Tibial nerve (tissue), 4 donors: ENCODE results near the gene FERMT3.

Experiments
- EP300 ChIP-seq, 2 donors: sonication (generic); formaldehyde crosslinking; IDR thresholded peaks; one replicate each; pipeline ENCODE4 v1.6.1; 2017; ENCODE audit warnings: antibody characterized with exemption in 2 of 2, mild to moderate bottlenecking in 1 of 2
- POLR2A ChIP-seq, 2 donors: fragments of 450-650 bp; IDR thresholded peaks; one replicate each; pipeline ENCODE4 v1.6.1; 2017; ENCODE audit warnings: antibody characterized with exemption in 2 of 2, mild to moderate bottlenecking in 2 of 2, moderate library complexity in 2 of 2
- TF ChIP-seq, protein P1 (sequence below), 5 experiments: fragments of 200-600 bp in 3 of 5; fragments of 450-650 bp in 2 of 5; sonication (generic) in 3 of 5; IDR thresholded peaks; one replicate each; pipeline ENCODE4 v1.5.1; 2016 to 2019; ENCODE audit warnings: antibody characterized with exemption in 5 of 5, mild to moderate bottlenecking in 3 of 5, moderate library complexity in 2 of 5

DNA sequence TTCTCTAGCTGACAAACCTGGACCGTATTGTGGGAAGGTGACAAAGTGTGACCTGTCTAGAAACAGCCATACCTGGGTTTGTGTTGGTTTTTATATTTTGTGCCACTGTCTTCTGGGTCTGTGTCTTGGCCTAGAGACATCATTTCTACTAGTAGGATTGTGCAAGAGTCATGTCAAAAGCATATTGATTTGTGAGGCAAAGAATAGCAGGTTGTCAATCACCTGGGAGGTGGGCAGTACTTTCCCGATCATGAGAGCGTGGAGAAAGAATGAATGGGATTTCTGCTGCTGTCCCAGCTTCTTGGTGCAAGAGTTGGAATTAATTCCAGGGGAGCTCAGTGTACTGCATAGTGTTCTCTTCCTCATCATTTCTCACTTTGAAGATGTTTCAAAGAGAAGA, 5.0 kb upstream of the FERMT3 start:
- TF ChIP-seq, protein P1, sequence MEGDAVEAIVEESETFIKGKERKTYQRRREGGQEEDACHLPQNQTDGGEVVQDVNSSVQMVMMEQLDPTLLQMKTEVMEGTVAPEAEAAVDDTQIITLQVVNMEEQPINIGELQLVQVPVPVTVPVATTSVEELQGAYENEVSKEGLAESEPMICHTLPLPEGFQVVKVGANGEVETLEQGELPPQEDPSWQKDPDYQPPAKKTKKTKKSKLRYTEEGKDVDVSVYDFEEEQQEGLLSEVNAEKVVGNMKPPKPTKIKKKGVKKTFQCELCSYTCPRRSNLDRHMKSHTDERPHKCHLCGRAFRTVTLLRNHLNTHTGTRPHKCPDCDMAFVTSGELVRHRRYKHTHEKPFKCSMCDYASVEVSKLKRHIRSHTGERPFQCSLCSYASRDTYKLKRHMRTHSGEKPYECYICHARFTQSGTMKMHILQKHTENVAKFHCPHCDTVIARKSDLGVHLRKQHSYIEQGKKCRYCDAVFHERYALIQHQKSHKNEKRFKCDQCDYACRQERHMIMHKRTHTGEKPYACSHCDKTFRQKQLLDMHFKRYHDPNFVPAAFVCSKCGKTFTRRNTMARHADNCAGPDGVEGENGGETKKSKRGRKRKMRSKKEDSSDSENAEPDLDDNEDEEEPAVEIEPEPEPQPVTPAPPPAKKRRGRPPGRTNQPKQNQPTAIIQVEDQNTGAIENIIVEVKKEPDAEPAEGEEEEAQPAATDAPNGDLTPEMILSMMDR (IDR thresholded peaks at IDR 0.05): no peak
- TF ChIP-seq POLR2A (IDR thresholded peaks at IDR 0.05): no peak
- TF ChIP-seq EP300 (IDR thresholded peaks at IDR 0.05): no peak
